Urinary bladder (tissue), 4 donors: ENCODE measurements around the gene DOK7. TPM values are rescaled to one million over a fixed set of nuclear protein-coding genes. Genes with fewer than 3 reads are reported as not detected.
A peak's percentile ranks its signal among the peaks of the same experiment; 100 is the strongest.

Experiments used
- DNase-seq: peaks from one replicate; pipeline ENCODE4 v3.0.0-alpha.2; 2015; ENCODE audit errors: extremely low spot score
- H3K27ac ChIP-seq: one replicate; pipeline ENCODE4 v1.5.1; 2013; ENCODE audit warnings: low read depth, mild to moderate bottlenecking, moderate library complexity
- H3K36me3 ChIP-seq: one replicate; pipeline ENCODE4 v1.6.1; 2013; ENCODE audit warnings: mild to moderate bottlenecking, moderate library complexity; ENCODE audit not compliant: insufficient read depth
- H3K4me1 ChIP-seq: one replicate; pipeline ENCODE4 v1.6.1; 2013; ENCODE audit warnings: mild to moderate bottlenecking, moderate library complexity; ENCODE audit not compliant: insufficient read depth
- H3K4me3 ChIP-seq: one replicate; pipeline ENCODE4 v1.5.1; 2013; ENCODE audit warnings: low read depth, low read length
- WGBS: extraction: QIAGEN DNeasy Blood & Tissue Kit; methylation state at CpG from one replicate; pipeline ENCODE4 v1.1.7; 2013; 5-methylcytosine and 5-hydroxymethylcytosine counted together
- polyA plus RNA-seq: library from polyadenylated mRNA; stranded (reverse); fragments of 200-250 nt; gene quantifications from one replicate; pipeline ENCODE4 v1.2.3, GENCODE V29; 2013
- total RNA-seq: library from RNA; depleted of rRNA; stranded (reverse); fragments of >200 nt; gene quantifications from one replicate; pipeline ENCODE4 v1.2.3, GENCODE V29; 2014
- donor health status: healthy with polysubstance abuse.
- donor health status: healthy.

Gene DOK7
- total and polyA plus RNA-seq, 2 donors = 0.96 to 2.2 TPM

DNA sequence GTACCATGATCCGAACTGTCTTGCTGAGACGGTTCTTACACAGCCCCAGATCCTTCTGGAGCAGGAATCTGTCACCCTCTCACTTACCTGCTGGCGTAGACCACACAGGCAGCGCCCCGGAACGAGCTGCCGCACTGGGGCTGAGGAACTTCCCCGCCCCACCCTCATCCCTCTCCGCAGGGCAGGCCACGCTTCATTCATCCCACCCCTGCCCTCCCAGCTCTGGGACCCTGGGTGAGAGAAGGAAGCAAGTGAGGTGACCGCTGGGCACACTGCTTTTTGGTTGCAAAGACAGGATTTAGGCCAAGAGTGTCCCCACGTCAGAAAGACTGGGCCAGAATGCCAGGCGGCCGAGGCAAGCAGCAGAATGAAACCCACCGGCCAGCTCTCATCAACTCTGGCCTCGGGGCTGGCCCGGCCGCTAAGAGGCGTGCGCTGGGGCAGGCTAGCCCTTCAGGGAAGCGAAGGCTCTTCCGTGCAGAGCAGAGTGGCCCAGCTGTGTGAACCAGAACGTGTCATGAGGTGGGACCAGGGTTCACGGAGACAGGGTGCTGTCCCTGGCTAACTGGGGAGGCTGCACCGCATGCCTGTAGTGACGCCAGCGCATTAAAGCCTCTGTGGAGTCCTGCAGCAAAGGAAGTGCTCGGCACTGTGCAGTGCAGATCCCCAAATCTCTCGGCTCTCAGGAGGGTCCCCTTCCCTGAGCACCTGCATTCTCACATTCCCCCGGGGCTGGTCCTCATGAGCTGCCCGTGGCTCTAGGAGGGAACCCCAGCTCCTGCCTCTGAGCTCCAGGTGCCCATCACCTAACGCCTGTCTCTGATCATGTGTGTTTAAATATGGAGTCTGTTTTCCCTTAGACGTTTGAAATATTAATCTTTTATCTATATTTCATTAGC lies 62.7 kb downstream of the DOK7 start:
- Histone ChIP-seq H3K4me3 (no peak overlapping the region), H3K4me1 (no peaks in the 10 kb centered on the region), H3K36me3 (peaks cover 6% of the 10 kb centered on the region), H3K27ac (no peak overlapping the region)
- DNase-seq = no peak
- WGBS = 88% methylated on average over 33 of the region's 33 CpGs

DNA sequence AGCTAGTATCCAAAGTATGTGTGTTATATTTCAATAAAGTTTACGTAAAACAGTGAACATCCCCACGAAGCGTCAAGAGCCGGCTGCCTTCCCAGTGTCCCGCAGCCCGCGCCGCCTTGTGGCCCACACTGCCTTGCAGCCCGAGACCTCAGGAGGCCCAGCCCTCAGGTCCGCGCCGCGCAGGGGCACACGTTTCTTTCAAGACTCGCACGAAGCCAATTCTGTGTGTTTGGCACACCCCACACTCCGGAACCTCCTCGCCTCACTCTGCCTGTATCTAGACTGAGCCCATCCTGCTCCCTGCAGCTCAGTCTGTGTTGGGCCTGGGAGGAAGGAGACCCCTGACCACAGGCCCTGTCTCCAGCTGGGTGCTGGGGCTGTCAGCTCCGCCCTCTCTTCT lies 63.4 kb downstream of the DOK7 start:
- WGBS = 92% methylated on average over 19 of the region's 19 CpGs
- Histone ChIP-seq H3K36me3 (peaks cover 6% of the 10 kb centered on the region), H3K27ac (no peak overlapping the region), H3K4me1 (no peaks in the 10 kb centered on the region), H3K4me3 (no peak overlapping the region)
- no peak for DNase-seq

DNA sequence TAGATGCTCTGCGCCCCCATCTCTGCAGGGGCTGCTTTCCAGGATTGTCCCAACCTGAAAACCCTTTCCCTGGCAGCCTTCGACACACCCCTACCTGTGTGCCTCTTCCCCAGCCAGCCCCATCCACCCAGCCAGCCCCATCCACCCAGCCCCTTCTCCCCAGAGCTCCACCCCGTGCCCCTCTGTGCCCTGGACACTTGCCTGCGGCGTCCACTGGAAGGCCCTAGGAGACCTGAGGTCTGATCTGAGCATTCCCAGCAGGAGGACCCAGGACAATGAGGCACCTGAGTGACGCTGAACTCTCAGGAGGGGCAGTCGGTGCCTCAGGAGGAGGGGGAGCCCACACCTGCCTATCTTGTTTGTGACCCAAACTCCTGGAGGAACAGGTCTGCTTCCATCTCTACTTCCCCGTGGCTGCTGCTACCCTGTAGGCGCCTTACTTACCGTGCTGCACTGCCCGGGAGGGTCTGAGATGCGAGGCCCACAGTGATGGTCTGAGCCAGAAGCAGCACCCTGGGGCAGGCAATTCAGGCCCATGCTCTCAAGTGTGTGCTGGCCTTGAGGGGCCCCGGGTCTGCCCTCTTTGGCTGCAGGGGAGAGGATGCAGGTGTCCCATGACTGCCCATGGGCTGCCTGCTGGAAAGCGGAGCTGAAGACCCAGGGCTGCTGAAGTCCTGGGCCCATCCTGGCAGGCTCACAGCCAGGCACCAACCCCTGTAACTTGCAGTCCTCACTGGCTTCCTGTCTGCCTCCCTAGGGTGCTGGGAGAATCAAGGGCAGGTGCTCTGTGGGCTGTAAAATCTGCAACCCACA lies 64.2 kb downstream of the DOK7 start:
- Histone ChIP-seq H3K36me3 (peaks cover 3% of the 10 kb centered on the region), H3K27ac (no peak overlapping the region), H3K4me3 (no peak overlapping the region), H3K4me1 (no peaks in the 10 kb centered on the region)
- DNase-seq = no peak
- WGBS = 94% methylated on average over 14 of the region's 14 CpGs

DNA sequence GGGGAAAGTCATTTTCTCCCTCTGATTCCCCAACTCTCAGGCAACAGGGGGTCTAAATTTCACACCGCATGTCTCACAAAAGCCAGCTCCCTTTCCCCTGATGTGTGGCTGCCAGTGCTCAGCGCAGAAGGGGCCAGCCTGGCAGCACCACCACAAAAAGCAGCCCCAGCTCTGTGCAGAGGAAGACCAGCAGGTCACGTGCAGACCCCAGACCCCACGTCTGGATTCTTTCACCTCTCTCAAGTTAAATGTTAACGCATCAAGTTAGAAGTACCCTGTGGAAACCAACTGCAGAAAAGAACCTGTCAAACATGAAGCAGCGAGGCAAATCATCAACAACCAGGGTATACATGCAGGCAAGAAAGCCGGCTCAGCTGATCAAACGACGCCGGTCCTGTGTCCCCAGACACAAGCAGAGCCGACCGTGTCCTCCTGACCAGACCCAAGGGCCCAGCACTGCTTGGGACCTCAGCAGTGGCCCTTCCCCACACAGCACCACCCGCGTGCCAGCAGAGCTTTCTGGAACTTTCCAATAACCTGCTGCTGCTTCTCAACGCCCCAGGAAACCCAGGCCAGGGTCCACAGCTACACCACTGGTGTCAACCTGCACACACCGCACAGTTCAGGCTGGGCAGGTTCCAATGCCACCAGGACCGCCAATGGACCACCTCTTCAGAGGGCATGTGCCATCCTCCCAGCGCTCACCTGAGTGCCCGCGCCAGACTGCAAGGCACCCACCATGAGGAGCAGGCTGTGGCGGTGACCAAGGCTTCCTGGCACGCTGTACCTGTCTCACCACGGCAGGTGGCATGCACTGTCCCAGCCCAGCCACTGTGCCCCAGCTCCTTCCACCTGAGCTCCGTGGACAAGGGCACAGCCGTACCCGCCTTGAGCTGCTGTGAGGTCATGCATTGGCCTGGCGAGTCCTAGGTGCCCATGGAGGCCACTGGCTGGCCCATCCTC lies 65.1 kb downstream of the DOK7 start:
- Histone ChIP-seq H3K4me1 (no peaks in the 10 kb centered on the region), H3K36me3 (peaks cover 3% of the 10 kb centered on the region), H3K4me3 (no peak overlapping the region), H3K27ac (no peak overlapping the region)
- WGBS = 94% methylated on average over 27 of the region's 27 CpGs
- no peak for DNase-seq

DNA sequence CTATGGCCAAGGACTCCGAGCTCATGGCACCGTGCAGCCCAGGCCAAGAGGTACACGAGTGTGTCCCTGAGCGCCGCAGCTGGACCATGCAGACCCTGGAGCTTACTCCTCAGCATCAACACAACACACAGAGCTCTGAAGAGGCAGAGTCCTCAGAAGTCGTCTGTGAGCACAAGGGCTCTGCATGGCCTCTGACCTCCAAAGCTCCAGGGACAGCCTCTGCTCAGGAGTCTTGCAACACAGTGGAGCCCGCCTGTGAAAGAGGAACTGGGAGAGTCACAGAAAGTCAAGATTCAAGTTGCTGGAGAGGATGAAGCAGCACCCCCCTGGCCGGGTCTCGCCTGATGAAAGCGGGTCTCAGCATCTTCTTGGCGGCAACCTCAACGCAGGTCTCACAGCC lies 66.3 kb downstream of the DOK7 start:
- no peak overlapping the region for H3K4me3 ChIP-seq
- DNase-seq = no peak
- H3K27ac ChIP-seq = no peak overlapping the region
- no peaks in the 10 kb centered on the region for H3K4me1 ChIP-seq
- 86% methylated on average over 12 of the region's 12 CpGs for WGBS
- peaks cover 3% of the 10 kb centered on the region for H3K36me3 ChIP-seq

DNA sequence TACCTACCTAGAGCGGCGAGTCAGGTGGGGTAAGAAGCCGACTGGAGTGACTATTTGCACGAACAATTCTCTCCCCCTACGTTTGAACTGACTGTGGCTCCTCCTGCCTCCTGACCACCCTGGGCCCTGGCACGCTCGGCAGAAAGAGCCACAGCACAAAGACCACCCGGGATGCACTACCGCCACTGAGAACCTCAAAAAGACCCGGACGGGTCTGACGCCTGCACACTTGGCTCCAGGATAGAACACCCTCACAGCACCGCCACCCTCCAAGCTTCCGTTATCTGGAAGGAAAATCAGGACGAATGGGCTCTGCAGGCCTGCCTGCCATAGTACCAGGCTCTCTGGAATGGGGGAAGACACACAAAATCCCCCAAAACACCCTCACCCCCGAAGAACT lies 66.9 kb downstream of the DOK7 start:
- DNase-seq = no peak
- peaks cover 3% of the 10 kb centered on the region for H3K36me3 ChIP-seq

DNA sequence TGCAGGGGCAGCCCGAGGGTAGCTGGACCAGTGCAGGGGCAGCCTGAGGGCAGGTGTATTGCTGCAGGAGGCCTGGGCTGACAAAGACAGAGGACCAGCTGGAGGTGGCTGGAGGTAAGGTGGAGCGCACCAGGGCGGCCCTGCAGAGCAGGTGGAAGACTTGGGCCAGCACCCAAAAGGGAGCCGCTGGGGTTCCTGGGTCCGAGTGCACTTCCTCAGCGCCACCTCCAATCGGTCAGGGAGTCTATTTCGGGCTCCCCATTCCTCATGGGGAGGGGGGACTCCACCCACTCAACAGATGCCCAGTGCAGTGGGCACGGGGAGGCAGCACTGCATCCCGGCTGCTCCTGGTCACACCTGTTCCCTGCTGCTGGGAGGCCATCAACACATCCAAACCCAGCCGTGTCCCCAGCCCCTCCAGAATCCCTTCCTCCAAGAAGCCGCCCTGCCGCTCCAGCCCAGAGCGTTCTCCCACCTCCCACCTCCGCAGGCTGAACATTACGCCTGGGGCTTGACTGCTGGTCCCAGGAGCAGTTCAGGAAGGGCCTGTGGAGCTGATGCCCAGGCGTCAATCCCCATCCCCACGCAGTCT lies 67.7 kb downstream of the DOK7 start:
- Histone ChIP-seq H3K36me3 (peaks cover 3% of the 10 kb centered on the region), H3K4me1 (no peaks in the 10 kb centered on the region), H3K27ac (no peak overlapping the region), H3K4me3 (peak overlapping the region; percentile 95)
- WGBS = 74% methylated on average over 18 of the region's 18 CpGs
- no peak for DNase-seq

More for the DNA sequence above, 66.9 kb downstream of the DOK7 start:
- no peak overlapping the region for H3K27ac ChIP-seq
- no peak overlapping the region for H3K4me3 ChIP-seq
- 89% methylated on average over 16 of the region's 16 CpGs for WGBS
- no peaks in the 10 kb centered on the region for H3K4me1 ChIP-seq

DNA sequence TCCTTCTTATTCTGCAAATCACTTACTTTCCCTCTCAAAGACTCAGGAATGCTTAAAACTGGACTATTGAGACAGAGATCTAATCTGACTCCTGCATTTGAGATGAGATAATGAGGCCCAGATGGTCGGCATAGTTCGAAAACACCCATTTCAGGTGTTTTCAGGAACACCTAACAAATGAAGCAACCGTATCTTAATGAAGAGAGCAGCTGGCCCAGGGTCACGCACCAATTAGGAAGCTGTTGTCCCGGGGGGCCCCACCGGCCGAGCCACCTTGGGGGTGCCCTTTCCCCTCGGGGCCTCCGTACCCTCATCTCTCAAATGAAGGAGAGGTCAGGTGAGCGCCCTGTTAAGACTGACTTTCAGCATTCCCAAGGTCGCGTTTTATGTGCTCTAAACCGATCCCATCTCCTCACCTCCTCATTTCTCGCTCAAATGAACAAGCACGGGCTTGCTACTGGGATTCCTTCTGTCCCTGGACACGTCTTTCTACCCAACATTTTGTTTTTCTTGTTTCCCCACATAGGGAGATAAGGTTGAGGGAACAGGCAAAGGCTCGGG lies 68.3 kb downstream of the DOK7 start:
- Histone ChIP-seq H3K4me3 (peak overlapping the region; percentile 95), H3K36me3 (peaks cover 3% of the 10 kb centered on the region), H3K4me1 (no peaks in the 10 kb centered on the region), H3K27ac (no peak overlapping the region)
- WGBS = 12% methylated on average over 17 of the region's 17 CpGs
- peak; percentile 18 for DNase-seq

DNA sequence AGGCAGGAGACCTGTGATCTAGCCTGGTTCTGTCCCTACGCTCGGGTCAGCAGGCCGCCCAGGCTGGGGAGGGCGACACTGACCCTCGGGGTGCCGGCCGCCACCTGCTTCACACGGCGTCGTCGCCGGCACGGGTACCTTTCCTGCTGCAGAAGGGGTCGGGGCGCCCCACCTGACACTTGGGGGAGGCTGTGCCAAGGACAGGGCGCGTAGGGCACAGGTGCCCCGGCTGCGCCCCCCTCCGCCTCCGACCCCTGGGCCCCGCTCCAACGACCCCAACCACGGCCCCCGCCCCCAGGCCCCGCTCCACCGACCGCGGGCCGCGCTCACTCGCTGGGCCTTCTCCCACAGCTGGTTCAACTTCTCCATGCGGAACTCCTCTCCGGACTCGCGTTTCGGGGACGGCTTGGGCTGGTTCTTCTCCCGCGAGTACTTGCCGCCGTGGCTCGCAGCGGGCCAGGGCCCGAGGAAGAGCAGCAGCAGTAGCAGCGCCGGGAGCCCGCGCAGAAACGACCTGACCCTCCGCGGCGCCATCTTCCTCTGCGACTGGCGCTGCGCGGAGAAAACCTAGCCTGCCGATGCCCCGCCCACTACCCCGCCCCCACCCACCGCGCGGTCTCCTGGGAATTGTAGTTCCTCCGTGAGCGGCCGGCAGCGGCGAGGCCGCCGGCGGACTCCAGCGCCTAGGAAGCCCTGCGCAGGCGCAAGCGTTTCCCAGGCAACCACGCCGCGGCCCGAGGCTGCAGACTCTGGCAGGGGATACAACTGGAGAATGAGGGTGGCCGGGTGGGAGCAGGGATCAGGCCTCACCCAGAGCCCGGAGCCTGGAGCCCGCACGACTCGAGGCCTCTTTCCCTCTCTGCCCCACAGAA lies 69.0 kb downstream of the DOK7 start, which contains the start of gene LRPAP1:
LRPAP1 (minus strand) TSS at position 544 of the 872 bp plus-strand sequence; CDS start at position 534, 10 bp downstream.
- Histone ChIP-seq H3K4me1 (no peaks in the 10 kb centered on the region), H3K4me3 (peak within 1 kb of the TSS; percentile 95), H3K36me3 (peaks cover 3% of the 10 kb centered on the region), H3K27ac (peak within 1 kb of the TSS; percentile 46)
- under 1% methylated on average over 84 of the region's 84 CpGs for WGBS
- peak; percentile 80 for DNase-seq

DNA sequence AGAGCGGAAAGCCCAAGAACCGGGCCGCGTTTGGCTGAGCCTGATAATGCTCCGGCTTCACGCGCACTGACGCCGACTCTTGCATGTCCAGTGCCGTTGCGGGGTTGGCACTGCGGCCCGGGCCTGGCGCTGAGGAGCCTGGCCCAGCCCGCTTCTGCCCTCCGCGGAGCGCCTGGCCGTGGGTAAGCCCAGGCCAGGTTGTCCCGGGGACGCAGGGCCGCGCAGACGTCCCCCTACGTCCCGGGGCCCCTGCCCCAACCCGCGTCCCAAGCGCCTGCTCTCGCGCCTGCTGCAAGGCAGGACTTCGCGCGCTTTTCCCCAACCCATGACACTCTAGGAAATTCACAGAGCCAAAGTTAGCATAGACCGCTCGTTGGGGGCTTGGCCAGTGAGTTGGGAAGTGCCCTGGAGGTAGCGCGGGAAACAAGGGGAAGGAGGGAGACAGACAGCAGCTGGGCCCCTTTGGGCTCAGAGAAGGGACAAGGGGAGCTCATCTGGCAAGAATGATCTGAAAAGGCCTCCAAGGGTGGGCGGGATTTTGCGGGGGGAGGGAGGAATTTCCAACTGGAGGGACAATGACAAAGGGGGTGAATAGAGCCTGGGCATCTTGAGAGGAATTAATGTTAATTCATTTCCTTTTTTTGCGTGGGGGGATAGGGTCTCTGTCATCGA lies 69.8 kb downstream of the DOK7 start:
- no peak for DNase-seq
- Histone ChIP-seq H3K27ac (no peak overlapping the region), H3K36me3 (no peaks in the 10 kb centered on the region), H3K4me1 (no peaks in the 10 kb centered on the region), H3K4me3 (peak overlapping the region; percentile 95)
- 12% methylated on average over 42 of the region's 42 CpGs for WGBS

DNA sequence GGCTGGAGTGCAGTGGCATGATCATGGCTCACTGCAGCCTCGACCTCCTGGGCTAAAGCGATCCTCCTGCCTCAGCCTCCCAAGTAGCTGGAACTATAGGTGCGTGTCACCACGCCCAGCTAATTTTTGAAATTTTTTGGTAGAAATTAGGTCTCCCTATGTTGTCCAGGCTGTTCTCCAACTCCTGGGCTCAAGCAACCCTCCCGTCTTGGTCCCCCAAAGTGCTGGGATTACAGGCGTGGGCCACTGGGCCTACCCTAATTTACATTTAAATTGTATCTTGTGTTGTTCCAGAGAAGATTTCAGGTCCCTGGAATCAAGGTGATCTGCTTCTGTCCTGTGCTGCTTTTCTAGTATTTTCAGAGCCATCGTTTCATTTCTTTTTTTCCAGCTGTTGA lies 70.3 kb downstream of the DOK7 start:
- Histone ChIP-seq H3K36me3 (no peaks in the 10 kb centered on the region), H3K4me3 (no peak overlapping the region), H3K27ac (no peak overlapping the region), H3K4me1 (no peaks in the 10 kb centered on the region)
- no peak for DNase-seq
- 96% methylated on average over 7 of the region's 7 CpGs for WGBS
